Activated CD8-positive, alpha-beta T cell treated with anti-CD3 and anti-CD28 coated beads, Interleukin-2, amount 10 ng/mL, durations not matched to agents 7 days and 5 days (primary cell): Measurements from ENCODE around the gene PDGFB. TPM values are rescaled to one million over a fixed set of nuclear protein-coding genes. Genes with fewer than 3 reads are reported as not detected.

ENCODE experiments used
- ATAC-seq: fragments of 150-1000 bp; cut with Tn5 transposase; one replicate; pipeline ENCODE4 v1.10.0; 2021; ENCODE audit warnings: moderate library complexity
- CTCF ChIA-PET: fragments of 350-600 bp; sonication (Branson Sonifier 250); formaldehyde crosslinking; loops from one replicate; lab custom pipeline; 2021; ENCODE audit warnings: antibody characterized with exemption; lab: Charles Lee
- POLR2A ChIA-PET: fragments of 350-600 bp; sonication (Branson Sonifier 250); formaldehyde crosslinking; loops from one replicate; lab custom pipeline; 2021; ENCODE audit warnings: antibody characterized with exemption; lab: Charles Lee
- DNase-seq: peaks from one replicate; pipeline ENCODE4 v3.0.0-alpha.2; 2020
- H3K27ac Mint-ChIP-seq: one replicate; pipeline ENCODE4 v1.8.0; 2021; ENCODE audit warnings: mild to moderate bottlenecking, mixed read lengths
- H3K27me3 Mint-ChIP-seq: one replicate; pipeline ENCODE4 v1.8.0; 2021; ENCODE audit warnings: low read depth, mixed read lengths
- H3K36me3 Mint-ChIP-seq: one replicate; pipeline ENCODE4 v1.8.0; 2021; ENCODE audit warnings: low read depth, mixed read lengths
- H3K4me1 Mint-ChIP-seq: one replicate; pipeline ENCODE4 v1.8.0; 2021; ENCODE audit warnings: low read depth, mixed read lengths
- H3K4me3 Mint-ChIP-seq: one replicate; pipeline ENCODE4 v1.8.0; 2021; ENCODE audit warnings: mild to moderate bottlenecking, mixed read lengths
- H3K9me3 Mint-ChIP-seq: one replicate; pipeline ENCODE4 v1.8.0; 2022; ENCODE audit warnings: mixed read lengths; ENCODE audit not compliant: insufficient read depth
- total RNA-seq, 2 experiments: library from RNA; stranded (reverse); gene quantifications; one replicate each; pipeline ENCODE4 v1.2.3, GENCODE V29; 2021

The PDGFB gene
- under 1 TPM; 0.18 to 0.34 TPM for total RNA-seq

GRCh38 chr22:39244496-39245129, at the start of gene PDGFB:
TSS of gene PDGFB (minus strand) at chr22:39244982. CDS start at chr22:39243963, 1,019 bp downstream.
- Mint-ChIP-seq H3K4me3 (peak within 1 kb of the TSS; percentile 53), H3K9me3 (no peaks in the 10 kb centered on the region), H3K36me3 (no peaks in the 10 kb centered on the region), H3K27me3 (peaks cover 54% of the 10 kb centered on the region), H3K27ac (no peak within 1 kb of the TSS), H3K4me1 (peaks cover 35% of the 10 kb centered on the region)
- DNase-seq (no peak), ATAC-seq (no peak)
- POLR2A ChIA-PET: no interaction called here
- CTCF ChIA-PET: interaction anchor here (1.1 kb wide), 1 partner anchor 66 kb away, joined by 3 read pairs; no protein-coding TSS in a partner anchor

DNA sequence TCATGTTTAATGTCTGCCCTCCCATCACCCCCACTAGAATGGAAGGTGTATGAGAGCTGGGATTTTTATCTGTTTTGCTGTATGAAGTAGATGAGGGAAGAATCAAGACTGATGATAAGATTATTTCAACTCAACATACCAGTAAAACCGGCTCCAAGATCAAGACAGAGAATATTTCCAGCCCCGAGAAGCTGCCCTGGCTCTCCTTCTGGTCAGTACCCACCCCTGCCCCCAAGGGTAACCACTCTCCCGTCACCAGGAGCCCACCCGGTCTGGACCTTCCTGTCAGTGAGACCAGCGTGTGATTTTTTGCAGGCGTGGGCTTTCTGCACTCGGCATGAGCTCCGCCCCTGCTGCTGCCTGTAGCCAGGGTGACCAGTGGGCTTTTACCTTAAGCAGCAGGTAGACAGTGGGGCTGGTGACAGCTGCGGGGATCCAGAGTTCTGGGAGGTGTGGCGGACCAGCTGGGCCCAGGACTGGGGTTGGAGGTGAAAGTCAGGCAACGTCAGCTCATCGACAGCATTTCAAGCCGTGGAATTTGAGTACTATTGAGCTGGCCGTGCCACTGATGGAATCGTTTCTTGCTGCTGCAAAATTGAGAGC, 49.1 kb upstream of the PDGFB start:
- Mint-ChIP-seq H3K4me3 (no peak overlapping the region), H3K9me3 (no peaks in the 10 kb centered on the region), H3K4me1 (no peaks in the 10 kb centered on the region), H3K36me3 (no peaks in the 10 kb centered on the region), H3K27me3 (peaks cover 6% of the 10 kb centered on the region), H3K27ac (no peak overlapping the region)
- ATAC-seq: no peak
- ChIA-PET POLR2A (no interaction called here), CTCF (no interaction called here)
- no peak for DNase-seq

GRCh38 chr22:39292561-39293074, 47.8 kb upstream of the PDGFB start:
- H3K4me3 Mint-ChIP-seq: no peak overlapping the region
- POLR2A ChIA-PET: no interaction called here
- CTCF ChIA-PET: no interaction called here
- H3K27ac Mint-ChIP-seq: no peak overlapping the region
- H3K36me3 Mint-ChIP-seq: no peaks in the 10 kb centered on the region
- ATAC-seq (no peak), DNase-seq (no peak)
- no peaks in the 10 kb centered on the region for H3K4me1 Mint-ChIP-seq
- no peaks in the 10 kb centered on the region for H3K9me3 Mint-ChIP-seq
- peaks cover 5% of the 10 kb centered on the region for H3K27me3 Mint-ChIP-seq

GRCh38 chr22:39292031-39292462, 47.3 kb upstream of the PDGFB start:
- CTCF ChIA-PET: no interaction called here
- POLR2A ChIA-PET: no interaction called here
- DNase-seq (no peak), ATAC-seq (no peak)
- H3K9me3 Mint-ChIP-seq: no peaks in the 10 kb centered on the region
- H3K27me3 Mint-ChIP-seq: peaks cover 7% of the 10 kb centered on the region
- H3K4me3 Mint-ChIP-seq: no peak overlapping the region
- H3K4me1 Mint-ChIP-seq: no peaks in the 10 kb centered on the region
- H3K27ac Mint-ChIP-seq: no peak overlapping the region
- no peaks in the 10 kb centered on the region for H3K36me3 Mint-ChIP-seq

- Mint-ChIP-seq H3K27ac (no peak overlapping the region), H3K4me1 (no peaks in the 10 kb centered on the region), H3K36me3 (no peaks in the 10 kb centered on the region), H3K4me3 (no peak overlapping the region), H3K9me3 (no peaks in the 10 kb centered on the region), H3K27me3 (peaks cover 6% of the 10 kb centered on the region)
- ChIA-PET CTCF (interaction anchor here (0.7 kb wide), 1 partner anchor 155 kb away, joined by 3 read pairs; no protein-coding TSS in a partner anchor), POLR2A (no interaction called here)
- no peak for DNase-seq
- ATAC-seq: no peak
Measured at GRCh38 chr22:39291523-39291922, 46.7 kb upstream of the PDGFB start.

- H3K27me3 Mint-ChIP-seq: peaks cover 3% of the 10 kb centered on the region
- H3K4me1 Mint-ChIP-seq: no peaks in the 10 kb centered on the region
- CTCF ChIA-PET: no interaction called here
- H3K9me3 Mint-ChIP-seq: no peaks in the 10 kb centered on the region
- no peak for DNase-seq
- no peak overlapping the region for H3K27ac Mint-ChIP-seq
- no peak overlapping the region for H3K4me3 Mint-ChIP-seq
- ATAC-seq: no peak
- POLR2A ChIA-PET: no interaction called here
- H3K36me3 Mint-ChIP-seq: no peaks in the 10 kb centered on the region
Measured at GRCh38 chr22:39290724-39291161, 46.0 kb upstream of the PDGFB start.

DNA sequence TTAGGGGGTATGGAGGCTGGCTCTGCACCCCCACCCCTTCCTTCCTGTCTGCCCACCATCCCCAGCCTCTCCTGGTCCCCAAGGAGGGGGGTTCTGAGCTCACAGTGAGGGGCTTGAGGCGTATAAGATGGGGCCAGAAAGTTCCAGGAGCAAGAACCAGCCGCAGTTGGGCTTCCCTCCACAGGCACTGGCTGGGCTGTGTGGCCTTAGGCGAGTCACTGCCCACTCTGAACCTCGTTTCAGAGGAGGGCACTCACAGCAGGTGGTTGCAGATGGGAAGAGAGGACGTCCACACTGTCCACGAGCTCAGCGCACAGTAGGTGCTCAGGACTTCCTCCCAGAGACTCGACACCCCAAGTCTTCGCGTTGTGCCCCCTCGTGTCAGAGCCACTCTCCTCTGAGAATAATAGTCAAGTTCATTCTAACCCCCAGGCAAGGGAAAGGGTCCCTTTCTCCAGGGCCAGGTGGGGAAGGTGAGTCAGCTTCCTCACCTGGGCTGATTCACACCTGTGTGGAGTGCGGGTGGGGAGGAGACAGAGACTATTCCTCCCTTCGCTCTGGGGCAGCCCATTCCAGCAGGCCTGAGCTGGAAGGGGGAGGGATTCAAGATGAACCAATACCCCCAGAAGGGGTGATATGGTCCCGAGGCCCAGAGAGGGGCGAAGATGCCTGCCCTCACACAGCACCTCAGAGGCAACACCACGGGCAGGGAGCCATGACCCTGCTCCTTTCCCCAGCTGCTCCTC, 45.4 kb upstream of the PDGFB start:
- CTCF ChIA-PET: no interaction called here
- Mint-ChIP-seq H3K36me3 (no peaks in the 10 kb centered on the region), H3K4me1 (no peaks in the 10 kb centered on the region), H3K27ac (no peak overlapping the region), H3K9me3 (no peaks in the 10 kb centered on the region), H3K27me3 (peaks cover 3% of the 10 kb centered on the region), H3K4me3 (no peak overlapping the region)
- ATAC-seq (no peak), DNase-seq (no peak)
- POLR2A ChIA-PET: no interaction called here

- ATAC-seq (no peak), DNase-seq (no peak)
- Mint-ChIP-seq H3K27me3 (peaks cover 3% of the 10 kb centered on the region), H3K36me3 (no peaks in the 10 kb centered on the region), H3K9me3 (no peaks in the 10 kb centered on the region), H3K4me3 (no peak overlapping the region), H3K27ac (no peak overlapping the region), H3K4me1 (no peaks in the 10 kb centered on the region)
- POLR2A ChIA-PET: no interaction called here
- CTCF ChIA-PET: no interaction called here
Measured at GRCh38 chr22:39289533-39289932, 44.8 kb upstream of the PDGFB start.

DNA sequence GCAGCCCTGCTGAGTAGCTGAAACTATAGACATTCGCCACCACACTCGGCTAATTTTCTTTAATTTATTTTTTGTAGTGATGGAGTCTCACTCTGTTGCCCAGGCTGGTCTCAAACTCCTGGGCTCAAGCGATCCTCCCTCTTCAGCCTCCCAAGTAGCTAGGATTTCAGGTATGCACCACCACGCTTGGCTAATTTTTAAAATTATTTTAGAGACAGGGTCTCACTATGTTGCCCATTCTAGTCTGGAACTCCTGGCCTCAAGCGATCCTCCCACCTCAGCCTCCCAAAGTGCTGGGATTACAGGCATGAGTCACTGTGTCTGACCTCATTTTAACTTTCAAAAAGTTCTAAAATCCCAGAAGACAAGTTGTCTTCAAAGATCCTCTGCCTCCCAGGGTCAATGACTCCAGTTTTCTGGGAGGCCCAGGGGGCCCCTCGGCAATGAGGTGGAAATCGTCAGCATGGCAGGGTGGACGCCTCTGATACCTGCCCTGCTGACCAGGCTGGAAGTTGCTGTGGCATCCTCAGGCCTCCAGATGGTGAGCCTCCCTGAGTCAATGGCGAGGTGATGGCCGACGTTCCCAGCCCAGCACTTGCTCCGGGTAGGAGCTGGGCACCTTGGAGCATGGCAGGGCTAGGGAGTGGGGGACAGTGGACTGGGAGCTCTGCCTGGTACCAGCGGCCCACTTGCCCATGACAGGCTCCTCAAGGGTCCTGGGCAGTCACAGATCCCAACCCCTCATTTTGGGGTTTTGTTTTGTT, 43.5 kb upstream of the PDGFB start:
- CTCF ChIA-PET: no interaction called here
- Mint-ChIP-seq H3K9me3 (no peaks in the 10 kb centered on the region), H3K4me3 (no peak overlapping the region), H3K27ac (no peak overlapping the region), H3K27me3 (peaks cover 3% of the 10 kb centered on the region), H3K36me3 (no peaks in the 10 kb centered on the region), H3K4me1 (no peaks in the 10 kb centered on the region)
- ATAC-seq: no peak
- POLR2A ChIA-PET: no interaction called here
- DNase-seq: no peak

DNA sequence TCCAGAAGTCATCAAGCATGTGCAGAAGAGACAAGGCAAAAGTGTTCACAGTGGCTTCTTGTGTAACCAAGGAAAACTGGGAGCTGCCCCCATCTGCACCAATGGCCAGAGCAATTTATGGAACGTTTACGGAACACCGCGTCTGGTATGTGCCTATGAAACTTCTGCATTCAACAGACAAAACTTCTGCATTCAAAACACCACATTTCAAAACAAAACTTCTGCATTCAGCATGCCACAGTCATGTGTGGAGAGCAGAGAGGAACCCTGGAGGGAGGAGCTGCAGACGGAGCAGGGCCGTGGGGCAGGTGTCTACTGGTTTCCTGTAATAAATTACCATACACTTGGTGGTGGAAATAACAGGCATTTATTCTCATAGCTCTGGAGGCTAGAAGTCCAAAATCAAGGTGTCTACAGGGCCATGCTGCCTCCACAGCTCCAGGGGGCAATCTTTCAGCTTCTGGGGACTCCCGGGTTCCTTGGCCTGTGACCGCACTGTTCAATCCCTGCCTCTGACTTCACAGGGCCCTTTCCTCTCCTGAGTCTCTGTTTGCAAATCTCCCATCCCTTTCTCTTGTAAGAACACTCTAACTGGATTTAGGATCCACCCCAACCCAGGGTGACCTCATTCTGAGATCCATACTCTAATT, 42.4 kb upstream of the PDGFB start:
- no peaks in the 10 kb centered on the region for H3K36me3 Mint-ChIP-seq
- POLR2A ChIA-PET: no interaction called here
- no peak overlapping the region for H3K4me3 Mint-ChIP-seq
- no peak for DNase-seq
- ATAC-seq: no peak
- no peaks in the 10 kb centered on the region for H3K4me1 Mint-ChIP-seq
- H3K9me3 Mint-ChIP-seq: no peaks in the 10 kb centered on the region
- H3K27me3 Mint-ChIP-seq: peaks cover 3% of the 10 kb centered on the region
- CTCF ChIA-PET: no interaction called here
- H3K27ac Mint-ChIP-seq: no peak overlapping the region

GRCh38 chr22:39284983-39285382, 40.2 kb upstream of the PDGFB start:
- ATAC-seq (no peak), DNase-seq (no peak)
- H3K9me3 Mint-ChIP-seq: no peaks in the 10 kb centered on the region
- ChIA-PET POLR2A (no interaction called here), CTCF (no interaction called here)
- H3K27ac Mint-ChIP-seq: no peak overlapping the region
- no peak overlapping the region for H3K4me3 Mint-ChIP-seq
- H3K36me3 Mint-ChIP-seq: no peaks in the 10 kb centered on the region
- H3K4me1 Mint-ChIP-seq: no peaks in the 10 kb centered on the region
- H3K27me3 Mint-ChIP-seq: peaks cover 9% of the 10 kb centered on the region
